Naive thymus-derived CD4-positive, alpha-beta T cell (primary cell): ENCODE results near the gene NUP50. TPM values are rescaled to one million over a fixed set of nuclear protein-coding genes. Genes with fewer than 3 reads are reported as not detected.

Experiments
- ATAC-seq: fragments of 150-1000 bp; cut with Tn5 transposase; 2 replicates; pipeline ENCODE4 v1.10.0; 2021; ENCODE audit warnings: mild to moderate bottlenecking, moderate library complexity
- CTCF ChIA-PET: fragments of 350-600 bp; sonication (Branson Sonifier 250); formaldehyde crosslinking; loops from one replicate; lab custom pipeline; 2021; ENCODE audit warnings: antibody characterized with exemption; lab: Charles Lee
- POLR2A ChIA-PET: fragments of 350-600 bp; sonication (Branson Sonifier 250); formaldehyde crosslinking; loops from one replicate; lab custom pipeline; 2021; ENCODE audit warnings: antibody characterized with exemption, inconsistent platforms; lab: Charles Lee
- DNase-seq, 9 donors: peaks; one replicate each; pipeline versions ENCODE4 v3.0.0 to v3.0.0-alpha.2; 2020 to 2022; ENCODE audit warnings: mixed read lengths in 1 of 9
- H3K27ac ChIP-seq: one replicate; pipeline ENCODE4 v1.7.0; 2013; ENCODE audit warnings: mild to moderate bottlenecking, low read depth, low read length, moderate library complexity
- H3K27me3 ChIP-seq, 2 donors: one replicate each; pipeline ENCODE4 v1.7.0; 2013; ENCODE audit warnings: low read length in 2 of 2, mild to moderate bottlenecking in 2 of 2, moderate library complexity in 2 of 2; ENCODE audit not compliant: control insufficient read depth in 2 of 2, insufficient read depth in 2 of 2
- H3K36me3 ChIP-seq, 3 experiments: 1 replicate in 2 of 3; 2 replicates in 1 of 3; pipeline ENCODE4 v1.7.0; 2013; ENCODE audit warnings: low read length in 3 of 3, mild to moderate bottlenecking in 3 of 3, moderate library complexity in 1 of 3; ENCODE audit not compliant: insufficient read depth in 3 of 3, control insufficient read depth in 2 of 3
- H3K4me1 ChIP-seq, 2 donors: one replicate each; pipeline ENCODE4 v1.7.0; 2013; ENCODE audit warnings: low read length in 2 of 2, mild to moderate bottlenecking in 2 of 2, moderate library complexity in 1 of 2; ENCODE audit not compliant: control insufficient read depth in 2 of 2, insufficient read depth in 2 of 2
- H3K4me3 ChIP-seq: 2 replicates; pipeline ENCODE4 v1.7.0; 2013; ENCODE audit warnings: mild to moderate bottlenecking, low read length
- H3K9me3 ChIP-seq, 3 experiments: 1 replicate in 2 of 3; 2 replicates in 1 of 3; pipeline ENCODE4 v1.7.0; 2013; ENCODE audit warnings: low read length in 3 of 3; ENCODE audit not compliant: control insufficient read depth in 2 of 3
- H3K27ac Mint-ChIP-seq, 9 donors: one replicate each; pipeline ENCODE4 v1.8.0; 2020 to 2022; ENCODE audit warnings: mixed read lengths in 9 of 9, mild to moderate bottlenecking in 8 of 9, moderate library complexity in 5 of 9, inconsistent platforms in 2 of 9
- H3K27me3 Mint-ChIP-seq, 5 donors: one replicate each; pipeline ENCODE4 v1.8.0; 2021 to 2022; ENCODE audit warnings: mixed read lengths in 5 of 5, mild to moderate bottlenecking in 1 of 5
- H3K36me3 Mint-ChIP-seq, 5 donors: one replicate each; pipeline ENCODE4 v1.8.0; 2020 to 2022; ENCODE audit warnings: mixed read lengths in 5 of 5, mild to moderate bottlenecking in 3 of 5, inconsistent platforms in 1 of 5
- H3K4me1 Mint-ChIP-seq, 7 donors: one replicate each; pipeline ENCODE4 v1.8.0; 2020 to 2022; ENCODE audit warnings: mixed read lengths in 7 of 7, mild to moderate bottlenecking in 3 of 7, inconsistent platforms in 1 of 7
- H3K4me3 Mint-ChIP-seq, 10 donors: one replicate each; pipeline ENCODE4 v1.8.0; 2020 to 2022; ENCODE audit warnings: mild to moderate bottlenecking in 10 of 10, mixed read lengths in 10 of 10, moderate library complexity in 6 of 10, inconsistent platforms in 2 of 10
- H3K9me3 Mint-ChIP-seq, 11 donors: one replicate each; pipeline ENCODE4 v1.8.0; 2020 to 2022; ENCODE audit warnings: mixed read lengths in 11 of 11, mild to moderate bottlenecking in 4 of 11, inconsistent platforms in 1 of 11, moderate library complexity in 1 of 11
- intact Hi-C, 2 donors: fragments of 100-400 bp; cut with micrococcal nuclease; formaldehyde crosslinking; loops; one replicate each; pipeline ENCODE4 v1.15.1; 2023
- microRNA-seq: library from miRNA; unstranded; fragments of <30 nt; microRNA quantifications from one replicate; pipeline ENCODE4 v1.2.0, GENCODE V29; 2022; ENCODE audit warnings: borderline microRNAs expressed
- polyA plus RNA-seq, 2 donors: library from polyadenylated mRNA; unstranded; fragments of 300-500 nt; fragmentation: Illumina TruSeq; gene quantifications; one replicate each; pipeline ENCODE4 v1.2.3, GENCODE V29; 2021
- total RNA-seq, 6 experiments: library from RNA in 5 of 6; stranded (reverse) in 5 of 6; gene quantifications; 1 replicate in 5 of 6; 2 replicates in 1 of 6; pipeline ENCODE4 v1.2.3 and lab custom pipeline; 2021 to 2026

Gene NUP50
- total and polyA plus RNA-seq, 7 experiments from 2014 or later, result 50.6 to 151 (median 113) TPM

DNA sequence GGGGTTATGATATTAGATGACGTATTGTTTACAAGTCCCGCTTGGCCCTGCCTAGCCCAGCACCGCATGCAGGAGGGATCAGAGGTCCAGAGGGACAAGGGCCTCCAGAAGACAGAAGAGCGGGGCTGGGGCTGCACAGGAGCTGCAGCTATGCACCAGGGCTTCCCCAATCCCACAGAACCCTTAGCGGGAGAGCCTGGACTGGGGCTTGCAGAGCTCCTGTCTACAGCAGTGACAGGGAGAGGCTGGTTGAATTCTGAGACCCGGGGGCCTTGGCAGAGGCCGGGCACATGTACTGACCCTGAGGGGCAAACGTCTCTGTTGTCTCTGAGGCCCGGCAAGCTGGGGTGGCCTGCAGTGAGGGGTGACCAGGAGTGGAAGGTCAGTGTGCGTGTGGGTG is 70.1 kb downstream of the NUP50 start:
- Mint-ChIP-seq H3K27me3 (no peaks in the 10 kb centered on the region), H3K36me3 (peaks cover 0 to 13% (median 1%) of the 10 kb centered on the region in 5 donors), H3K27ac (no peak overlapping the region), H3K9me3 (no peaks in the 10 kb centered on the region), H3K4me3 (no peak overlapping the region), H3K4me1 (peaks cover 7 to 32% (median 26%) of the 10 kb centered on the region in 7 donors)
- Histone ChIP-seq H3K27me3 (no peaks in the 10 kb centered on the region), H3K9me3 (no peaks in the 10 kb centered on the region), H3K36me3 (no peaks in the 10 kb centered on the region), H3K27ac (no peak overlapping the region), H3K4me3 (no peak overlapping the region), H3K4me1 (peaks cover 0 to 7% of the 10 kb centered on the region in 2 donors)
- POLR2A ChIA-PET, result interaction anchor here (0.7 kb wide), 1 partner anchor 53 kb away, joined by 3 read pairs; no protein-coding TSS in a partner anchor
- intact Hi-C loops, result no loop called here
- ATAC-seq, result no peak
- no peak for DNase-seq
- CTCF ChIA-PET, result no interaction called here

DNA sequence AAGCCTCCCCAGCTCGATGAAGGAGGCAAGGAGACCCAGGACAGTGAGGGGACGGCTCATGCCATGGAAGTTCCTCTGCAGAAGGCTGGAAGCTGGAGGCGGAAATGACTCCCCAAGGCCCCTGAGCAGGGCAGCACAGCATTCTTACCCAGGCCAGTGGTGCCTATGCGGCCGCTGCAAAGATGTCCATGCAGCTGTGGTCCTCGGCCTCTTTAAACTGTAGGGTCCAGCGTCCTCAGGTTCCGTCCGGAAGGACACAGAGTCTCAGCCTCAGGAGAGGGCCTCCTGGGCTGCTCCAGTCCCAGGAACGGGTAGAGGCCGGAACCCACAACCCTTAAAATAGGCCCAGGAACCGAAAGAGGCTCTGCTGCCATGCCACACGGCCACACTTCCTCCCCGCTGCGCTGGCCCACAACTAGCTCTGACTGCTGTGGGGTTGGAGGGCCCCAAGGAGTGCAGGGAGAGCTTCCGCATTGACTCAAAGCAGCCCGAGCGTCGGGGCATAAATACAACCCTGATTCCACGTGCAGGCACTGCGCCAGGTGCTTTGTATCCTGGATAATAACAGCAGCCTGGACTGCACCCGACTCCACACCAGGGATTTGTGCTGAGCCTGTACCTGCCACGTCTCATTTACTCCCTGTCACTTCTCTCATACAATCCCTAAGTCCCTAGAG is 71.5 kb downstream of the NUP50 start:
- Mint-ChIP-seq H3K27ac (peak overlapping the region in 2 of 9 donors; percentile 12 to 70), H3K27me3 (peaks cover 0 to 2% (median 0%) of the 10 kb centered on the region in 5 donors), H3K36me3 (peaks cover 0 to 13% (median 1%) of the 10 kb centered on the region in 5 donors), H3K9me3 (no peaks in the 10 kb centered on the region), H3K4me3 (peak overlapping the region in 6 of 10 donors; percentile 12 to 60 (median 46)), H3K4me1 (peaks cover 14 to 42% (median 38%) of the 10 kb centered on the region in 7 donors)
- intact Hi-C loops, result no loop called here
- H3K27me3 ChIP-seq, result no peaks in the 10 kb centered on the region
- ATAC-seq (peak; percentile 86), DNase-seq (peak in 4 of 9 donors; percentile 14 to 29 (median 20))
- no peak overlapping the region for H3K4me3 ChIP-seq
- ChIA-PET POLR2A (no interaction called here), CTCF (no interaction called here)
- peaks cover 9 to 12% of the 10 kb centered on the region in 2 donors for H3K4me1 ChIP-seq
- H3K36me3 ChIP-seq, result no peaks in the 10 kb centered on the region
- H3K27ac ChIP-seq, result no peak overlapping the region
- no peaks in the 10 kb centered on the region for H3K9me3 ChIP-seq

DNA sequence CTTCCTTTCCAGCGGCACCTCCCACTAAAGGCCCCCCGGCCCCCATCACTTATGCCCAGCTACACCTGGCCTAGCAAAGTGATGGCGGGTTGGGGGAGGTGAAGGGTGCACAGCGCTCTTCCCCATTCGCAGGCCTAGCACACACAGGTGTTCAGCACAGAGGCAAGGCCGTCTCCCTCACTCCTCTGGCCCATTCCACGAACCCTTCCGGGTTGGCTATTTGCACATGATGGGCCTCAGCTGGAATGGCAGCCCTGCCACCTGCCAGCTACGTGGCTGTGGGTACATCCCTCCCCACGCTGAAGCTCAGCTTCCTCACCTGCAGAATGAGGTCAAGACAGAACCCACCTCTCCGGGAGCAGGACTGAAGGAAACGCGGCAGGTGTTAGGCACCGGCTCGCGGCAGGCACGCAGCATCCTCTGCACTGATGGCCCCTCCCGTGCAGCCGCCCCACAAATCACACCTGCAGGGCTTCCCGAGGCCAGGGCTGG is 72.2 kb downstream of the NUP50 start:
- Histone ChIP-seq H3K9me3 (no peaks in the 10 kb centered on the region), H3K36me3 (no peaks in the 10 kb centered on the region), H3K27ac (no peak overlapping the region), H3K4me1 (peaks cover 9 to 12% of the 10 kb centered on the region in 2 donors), H3K27me3 (no peaks in the 10 kb centered on the region), H3K4me3 (no peak overlapping the region)
- ChIA-PET POLR2A (no interaction called here), CTCF (no interaction called here)
- peaks cover 0 to 13% (median 1%) of the 10 kb centered on the region in 5 donors for H3K36me3 Mint-ChIP-seq
- H3K4me1 Mint-ChIP-seq, result peaks cover 15 to 42% (median 34%) of the 10 kb centered on the region in 7 donors
- ATAC-seq (no peak), DNase-seq (no peak)
- H3K27ac Mint-ChIP-seq, result peak overlapping the region in 2 of 9 donors; percentile 12 to 70
- peaks cover 0 to 2% (median 0%) of the 10 kb centered on the region in 5 donors for H3K27me3 Mint-ChIP-seq
- H3K4me3 Mint-ChIP-seq, result peak overlapping the region in 6 of 10 donors; percentile 12 to 60 (median 46)
- intact Hi-C loops, result no loop called here
- no peaks in the 10 kb centered on the region for H3K9me3 Mint-ChIP-seq

- intact Hi-C loops, result no loop called here
- Mint-ChIP-seq H3K9me3 (no peaks in the 10 kb centered on the region), H3K27me3 (peaks cover 0 to 2% (median 0%) of the 10 kb centered on the region in 5 donors), H3K4me3 (peak overlapping the region in 2 of 10 donors; percentile 34 to 39), H3K4me1 (peaks cover 18 to 48% (median 43%) of the 10 kb centered on the region in 7 donors), H3K36me3 (peaks cover 0 to 13% (median 0%) of the 10 kb centered on the region in 5 donors), H3K27ac (peak overlapping the region in 1 of 9 donors; percentile 78)
- CTCF ChIA-PET, result no interaction called here
- Histone ChIP-seq H3K4me3 (no peak overlapping the region), H3K4me1 (peaks cover 17% of the 10 kb centered on the region in 2 donors), H3K27ac (no peak overlapping the region), H3K36me3 (no peaks in the 10 kb centered on the region), H3K9me3 (no peaks in the 10 kb centered on the region), H3K27me3 (no peaks in the 10 kb centered on the region)
- no peak for ATAC-seq
- no peak for DNase-seq
- POLR2A ChIA-PET, result no interaction called here
These were observed 73.6 kb downstream of the NUP50 start for GRCh38 chr22:45237065-45237990.

Small RNA genes within 50 kb of the gene (microRNA-seq; reads per million reads assigned to microRNA genes)
- 3.1 reads per million for gene MIR1249

Other genes starting within 250 kb of the NUP50 start
- gene PHF21B, start 153.9 kb upstream of the NUP50 start, total RNA-seq, result not detected
- gene PHF21B, start 153.9 kb upstream of the NUP50 start, polyA plus RNA-seq, result not detected
- 10 to 100 TPM; 13.2 to 58.2 (median 27.9) TPM for gene KIAA0930, start 77.0 kb downstream of the NUP50 start, total RNA-seq
- 1 to 10 TPM; 2.3 to 2.5 TPM for gene KIAA0930, start 77.0 kb downstream of the NUP50 start, polyA plus RNA-seq
- gene UPK3A, start 121.0 kb downstream of the NUP50 start, total RNA-seq, result under 1 TPM in 1 of 5 experiments, not detected in 4; 0.61 TPM
- under 1 TPM in 1 of 2 donors, not detected in 1; 0.25 TPM for gene UPK3A, start 121.0 kb downstream of the NUP50 start, polyA plus RNA-seq
- 100 to 1,000 TPM in 4 of 5 experiments, 10 to 100 TPM in 1; 61.3 to 216 (median 111) TPM for gene FAM118A, start 146.0 kb downstream of the NUP50 start, total RNA-seq
- 10 to 100 TPM; 54.0 to 81.6 TPM for gene FAM118A, start 146.0 kb downstream of the NUP50 start, polyA plus RNA-seq
- under 1 TPM in 2 of 5 experiments, not detected in 3; 0.11 to 0.70 TPM for gene SMC1B, start 249.7 kb downstream of the NUP50 start, total RNA-seq
- gene SMC1B, start 249.7 kb downstream of the NUP50 start, polyA plus RNA-seq, result not detected
- 1 to 10 TPM in 2 of 5 experiments, under 1 TPM in 1, not detected in 2; 0.59 to 9.5 (median 1.4) TPM for gene RIBC2, start 249.8 kb downstream of the NUP50 start, total RNA-seq
- gene RIBC2, start 249.8 kb downstream of the NUP50 start, polyA plus RNA-seq, result not detected